HG03460 (cell line): ENCODE measurements around the gene KIF1A.
"Not testable (repeated sequence)": the region's sequence is repeated elsewhere in the genome, so short reads cannot be mapped to it uniquely, and the experiment has no call there.

Experiments used
- ATAC-seq: cut with Tn5 transposase; IDR thresholded peaks from one replicate; pipeline ENCODE4 v1.9.1; 2021; ENCODE audit not compliant: unreplicated experiment

Gene KIF1A

GRCh38 chr2:240846873-240847595 is 27.0 kb upstream of the KIF1A start:
- ATAC-seq, result no peak

DNA sequence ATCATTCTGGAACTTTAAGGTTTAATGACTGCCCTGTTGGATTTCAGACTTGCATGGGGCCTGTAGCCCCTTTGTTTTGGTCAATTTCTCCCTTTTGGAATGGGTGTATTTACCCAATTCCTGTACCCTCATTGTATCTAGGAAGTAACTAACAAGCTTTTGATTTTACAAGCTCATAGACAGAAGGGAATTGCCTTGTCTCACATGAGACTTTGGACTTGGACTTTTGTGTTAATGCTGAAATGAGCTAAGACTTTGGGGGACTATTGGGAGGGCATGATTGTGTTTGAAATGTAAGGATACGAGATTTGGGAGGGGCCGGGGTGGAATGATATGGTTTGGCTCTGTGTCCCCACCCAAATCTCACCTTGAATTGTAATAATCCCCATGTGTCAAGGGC is 26.3 kb upstream of the KIF1A start:
- ATAC-seq, result not testable (repeated sequence)

- no peak for ATAC-seq
Observed at GRCh38 chr2:240840435-240841060, 20.5 kb upstream of the KIF1A start.

GRCh38 chr2:240839152-240840143 is 19.4 kb upstream of the KIF1A start:
- ATAC-seq, result no peak

DNA sequence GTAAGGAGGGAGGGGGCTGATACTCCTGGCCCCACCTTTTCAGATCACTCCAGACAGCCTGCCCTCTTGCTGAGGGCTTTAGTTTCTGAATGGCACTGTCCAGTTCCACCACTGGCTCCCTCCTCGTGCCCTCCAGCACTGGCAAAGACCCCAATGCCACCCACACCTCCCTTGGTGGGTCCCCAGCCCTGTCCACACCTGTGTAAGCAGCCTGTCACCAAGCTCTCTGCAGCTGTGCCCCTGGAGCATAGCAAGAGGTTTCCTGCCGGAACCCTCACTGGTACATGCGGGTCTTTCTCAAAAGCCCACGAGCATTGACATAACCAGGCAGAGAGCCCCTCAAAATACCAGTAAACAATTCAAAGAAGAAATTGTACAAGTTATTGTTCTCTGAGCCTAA is 17.6 kb upstream of the KIF1A start:
- no peak for ATAC-seq

DNA sequence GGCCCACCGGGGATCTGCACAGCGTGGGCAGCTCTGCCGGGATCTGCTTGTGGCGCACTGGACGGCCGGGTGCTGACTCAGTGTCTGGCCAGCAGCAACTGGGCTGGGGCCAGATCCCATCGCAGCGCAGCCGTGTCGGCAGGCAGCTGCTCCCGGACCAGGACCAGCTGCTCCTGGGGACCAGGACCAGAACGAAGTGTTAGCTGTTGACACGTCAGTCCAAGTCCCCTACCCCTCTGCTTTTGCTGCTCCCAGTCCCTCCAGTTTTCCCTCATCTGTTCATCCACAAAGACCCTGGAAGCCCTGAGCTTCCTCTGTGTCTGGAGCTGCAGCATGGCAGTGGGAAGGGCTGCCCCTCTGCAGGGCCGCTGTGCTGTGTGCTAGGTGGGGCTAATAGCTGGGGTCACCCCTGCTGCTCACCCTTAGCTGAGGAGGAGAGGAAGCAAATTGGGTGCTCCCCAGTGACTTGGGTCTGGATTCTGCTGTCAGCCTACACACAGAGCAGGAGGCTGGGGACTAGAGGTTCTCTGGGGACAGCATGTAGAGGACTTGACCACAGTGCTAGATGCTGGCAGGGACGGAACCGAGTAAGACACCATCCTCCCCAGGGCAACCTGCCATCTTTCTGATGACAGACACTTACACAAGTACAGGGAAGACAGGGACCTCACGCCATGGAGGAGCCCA is 16.9 kb upstream of the KIF1A start:
- ATAC-seq, result no peak

- no peak for ATAC-seq
Observed at GRCh38 chr2:240835528-240835927, 15.5 kb upstream of the KIF1A start.

GRCh38 chr2:240834377-240834975 is 14.5 kb upstream of the KIF1A start:
- no peak for ATAC-seq

GRCh38 chr2:240833724-240834285 is 13.8 kb upstream of the KIF1A start:
- ATAC-seq, result no peak

- no peak for ATAC-seq
Observed at GRCh38 chr2:240832921-240833494, 13.0 kb upstream of the KIF1A start.

DNA sequence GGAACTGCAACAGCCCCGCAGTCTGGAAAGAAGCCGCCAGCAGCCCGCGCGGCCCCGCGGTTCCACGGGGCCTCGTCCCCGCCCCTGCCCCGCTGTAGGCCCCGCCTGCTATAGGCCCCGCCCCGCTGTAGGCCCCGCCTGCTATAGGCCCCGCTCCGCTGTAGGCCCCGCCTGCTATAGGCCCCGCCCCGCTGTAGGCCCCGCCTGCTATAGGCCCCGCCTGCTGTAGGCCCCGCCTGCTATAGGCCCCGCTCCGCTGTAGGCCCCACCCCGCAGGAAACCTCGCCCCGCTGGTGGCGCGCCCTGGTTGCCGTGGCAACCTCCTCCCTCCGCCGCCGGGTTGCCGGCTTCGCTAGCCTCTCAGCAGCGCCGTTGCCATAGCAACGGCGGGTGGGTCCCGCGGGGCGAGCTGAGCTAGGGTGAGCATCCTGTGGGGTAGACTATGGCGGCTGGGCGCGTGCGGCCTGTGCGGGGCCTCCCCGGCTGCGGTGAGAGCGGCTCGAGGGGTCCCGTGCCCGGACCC is 12.2 kb upstream of the KIF1A start:
- no peak for ATAC-seq

DNA sequence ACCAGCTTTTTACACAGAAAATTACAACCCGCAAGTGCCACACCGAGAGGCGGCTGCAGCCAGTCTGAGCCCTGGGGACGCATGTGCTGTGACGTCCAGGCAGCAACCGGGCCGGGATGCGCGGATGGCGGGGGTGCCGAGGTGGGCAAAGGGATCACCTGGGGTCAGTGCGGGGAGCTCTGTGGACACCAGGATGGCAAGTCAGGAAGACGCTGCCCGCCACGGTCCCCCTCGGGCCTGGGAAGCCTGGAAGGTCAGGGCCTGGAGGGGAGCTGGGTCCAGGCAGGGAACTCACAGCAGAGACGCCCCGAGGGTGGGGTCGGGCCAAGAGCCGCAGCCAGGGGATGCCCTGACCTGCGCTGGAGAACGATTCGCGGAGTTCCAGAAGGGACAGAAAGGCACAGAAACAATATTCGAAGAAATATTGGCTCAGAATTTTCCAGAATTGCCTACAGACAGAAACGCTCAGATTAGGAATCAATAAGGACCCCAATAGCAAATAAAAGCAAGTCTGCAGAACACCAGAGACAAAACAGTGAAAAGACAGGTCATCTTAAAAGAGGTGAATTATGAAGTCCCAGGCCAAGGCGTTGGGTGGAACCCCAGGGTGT is 11.7 kb upstream of the KIF1A start:
- ATAC-seq, result no peak

DNA sequence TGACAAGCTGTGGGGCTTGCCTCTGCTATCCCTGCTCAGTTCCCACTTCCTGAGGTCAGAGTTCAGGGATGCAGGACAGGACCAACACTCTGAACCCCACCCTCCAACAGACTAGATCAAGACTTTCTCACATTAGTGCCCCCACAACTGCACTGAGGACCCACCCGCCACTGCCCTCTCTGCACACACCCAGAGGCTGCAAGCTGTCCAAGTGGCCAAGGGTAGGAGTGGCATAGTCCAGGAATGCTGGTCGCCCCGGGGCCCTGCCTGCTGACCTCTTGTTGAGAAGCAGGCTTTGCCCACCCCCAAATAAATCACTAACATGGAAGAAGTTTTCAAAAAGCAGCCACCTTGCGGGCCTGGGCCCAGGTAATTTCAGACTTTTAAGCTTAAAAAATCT is 5.5 kb upstream of the KIF1A start:
- ATAC-seq, result no peak

- no peak for ATAC-seq
Observed at GRCh38 chr2:240823449-240824336, 3.7 kb upstream of the KIF1A start.

GRCh38 chr2:240822280-240822847 is 2.3 kb upstream of the KIF1A start:
- no peak for ATAC-seq

DNA sequence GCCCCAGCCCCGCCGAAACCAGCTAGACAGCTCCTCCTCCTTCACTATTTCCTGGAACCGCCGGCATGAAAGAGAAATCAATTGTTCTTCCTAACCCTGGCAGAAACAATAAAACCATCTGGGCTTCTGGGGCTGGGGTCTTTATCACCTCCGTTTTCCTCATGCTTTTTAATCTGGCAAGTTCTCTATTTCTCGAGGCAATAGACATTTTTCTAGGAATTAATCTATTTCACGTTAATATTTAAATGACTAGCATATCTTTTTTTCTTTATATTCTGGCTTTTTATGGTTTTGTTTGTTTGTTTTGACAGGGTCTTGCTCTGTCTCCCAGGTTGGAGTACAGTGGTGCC is 1.4 kb upstream of the KIF1A start:
- no peak for ATAC-seq

GRCh38 chr2:240820607-240821428 is 799 bp upstream of the KIF1A start:
- ATAC-seq, result no peak
